H1 (cell line): ENCODE measurements around the gene TMEM130. TPM values are rescaled to one million over a fixed set of nuclear protein-coding genes. Genes with fewer than 3 reads are reported as not detected.

Experiments used
- CTCF ChIP-seq, 3 experiments: IDR thresholded peaks; 1 replicate in 2 of 3; 2 replicates in 1 of 3; pipeline versions ENCODE4 v1.5.1 to v1.6.1; 2011; ENCODE audit warnings: low read length in 3 of 3, mild to moderate bottlenecking in 3 of 3, inconsistent platforms in 2 of 3, low read depth in 1 of 3, moderate library complexity in 1 of 3; ENCODE audit not compliant: insufficient read depth in 1 of 3; ENCODE audit errors: control extremely low read depth in 1 of 3
- polyA plus RNA-seq, 7 experiments: library from polyadenylated mRNA; depleted of rRNA in 3 of 7; stranded (reverse) in 5 of 7; unstranded in 2 of 7; fragments of >200 nt in 5 of 7; fragments of 200-250 nt in 2 of 7; gene quantifications; 1 replicate in 5 of 7; 2 replicates in 1 of 7; 4 replicates in 1 of 7; pipeline versions ENCODE4 v1.2.1 to v1.2.3, GENCODE V29; 2011 to 2013; ENCODE audit warnings: missing spikeins in 2 of 7, mixed read lengths in 2 of 7
- total RNA-seq: library from RNA; stranded (reverse); fragmentation: NEBNext Ultra II Directional; extraction: Animal tissue kit (Norgen Biotek cat#: 25700); gene quantifications from 2 replicates; pipeline ENCODE4 v1.2.1, GENCODE V29; 2021

TMEM130 gene
- total and polyA plus RNA-seq, 2 of the 8 experiments (the other 6 are each of a cell fraction or from before 2014, with no cell fraction given): 2.9 to 6.6 TPM

- TF ChIP-seq CTCF (IDR thresholded peaks at IDR 0.05; ENCODE audit: control extremely low read depth in 1 of 3, insufficient read depth in 1 of 3, low read depth in 1 of 3, low read length in 3 of 3): no peak
Observed at GRCh38 chr7:98911916-98912315, 42.1 kb upstream of the TMEM130 start (continued).
